OCI-LY1 (cell line): ENCODE results near the gene VTCN1.

ENCODE experiments used
- EZH2 ChIP-seq: fragments of 200-600 bp; sonication (generic), shearing (Covaris generic); IDR thresholded peaks from 2 replicates; pipeline ENCODE4 v1.8.0; 2017; ENCODE audit warnings: borderline replicate concordance, mixed run types, mild to moderate bottlenecking, antibody characterized with exemption, low read length, moderate library complexity, mixed read lengths
- TF ChIP-seq, protein P1 (sequence below): fragments of 200-600 bp; sonication (generic), shearing (Covaris generic); IDR thresholded peaks from 2 replicates; pipeline ENCODE4 v1.5.1; 2017; ENCODE audit warnings: mild to moderate bottlenecking, antibody characterized with exemption, low read length, moderate library complexity, mixed read lengths

DNA sequence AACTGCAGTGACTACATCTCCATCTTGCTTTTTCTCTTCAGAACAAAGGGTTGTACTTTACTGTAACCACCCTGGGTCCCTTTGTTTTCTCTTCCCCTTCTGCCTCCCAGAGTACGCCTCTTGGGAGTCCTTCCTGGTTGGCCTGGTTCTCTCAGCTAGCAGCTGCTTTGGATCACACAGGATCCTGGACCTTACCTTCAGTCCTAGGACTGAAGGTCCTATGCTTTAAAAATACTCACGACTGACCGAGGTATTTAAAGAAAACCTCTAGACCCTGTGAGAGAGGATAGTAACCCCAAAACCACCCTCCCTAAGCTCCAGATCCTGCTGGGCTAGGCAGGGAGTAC is 94.0 kb downstream of the VTCN1 start:
- TF ChIP-seq, protein P1, sequence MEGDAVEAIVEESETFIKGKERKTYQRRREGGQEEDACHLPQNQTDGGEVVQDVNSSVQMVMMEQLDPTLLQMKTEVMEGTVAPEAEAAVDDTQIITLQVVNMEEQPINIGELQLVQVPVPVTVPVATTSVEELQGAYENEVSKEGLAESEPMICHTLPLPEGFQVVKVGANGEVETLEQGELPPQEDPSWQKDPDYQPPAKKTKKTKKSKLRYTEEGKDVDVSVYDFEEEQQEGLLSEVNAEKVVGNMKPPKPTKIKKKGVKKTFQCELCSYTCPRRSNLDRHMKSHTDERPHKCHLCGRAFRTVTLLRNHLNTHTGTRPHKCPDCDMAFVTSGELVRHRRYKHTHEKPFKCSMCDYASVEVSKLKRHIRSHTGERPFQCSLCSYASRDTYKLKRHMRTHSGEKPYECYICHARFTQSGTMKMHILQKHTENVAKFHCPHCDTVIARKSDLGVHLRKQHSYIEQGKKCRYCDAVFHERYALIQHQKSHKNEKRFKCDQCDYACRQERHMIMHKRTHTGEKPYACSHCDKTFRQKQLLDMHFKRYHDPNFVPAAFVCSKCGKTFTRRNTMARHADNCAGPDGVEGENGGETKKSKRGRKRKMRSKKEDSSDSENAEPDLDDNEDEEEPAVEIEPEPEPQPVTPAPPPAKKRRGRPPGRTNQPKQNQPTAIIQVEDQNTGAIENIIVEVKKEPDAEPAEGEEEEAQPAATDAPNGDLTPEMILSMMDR, result no peak
- no peak for TF ChIP-seq EZH2
